GM21381 (cell line): ENCODE data around the gene CCT2.
"Not testable (repeated sequence)": the region's sequence is repeated elsewhere in the genome, so short reads cannot be mapped to it uniquely, and the experiment has no call there.

ENCODE experiments used
- ATAC-seq: cut with Tn5 transposase; IDR thresholded peaks from one replicate; pipeline ENCODE4 v1.9.1; 2021; ENCODE audit warnings: mild to moderate bottlenecking, moderate library complexity; ENCODE audit not compliant: unreplicated experiment

CCT2 gene

DNA sequence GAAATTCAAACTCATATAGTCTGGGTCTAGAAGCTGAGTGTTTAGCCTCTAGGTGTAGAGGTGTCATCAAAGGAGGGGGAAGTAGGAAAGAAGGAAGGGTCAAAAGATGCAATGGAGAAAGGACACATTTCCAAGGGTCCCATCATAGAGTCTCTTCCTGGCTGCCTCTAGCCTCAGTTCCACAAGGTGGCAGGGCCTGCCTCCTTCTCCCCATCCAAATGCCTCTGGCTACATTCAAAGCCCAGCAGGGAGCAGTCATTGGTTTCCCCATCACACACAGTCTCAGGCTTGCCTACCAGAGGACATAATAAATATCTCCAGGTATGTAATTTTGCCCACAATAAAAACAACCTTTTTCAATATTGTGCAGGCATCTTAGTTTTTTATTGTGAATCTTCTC, 2.1 kb upstream of the CCT2 start:
- ATAC-seq, result no peak

DNA sequence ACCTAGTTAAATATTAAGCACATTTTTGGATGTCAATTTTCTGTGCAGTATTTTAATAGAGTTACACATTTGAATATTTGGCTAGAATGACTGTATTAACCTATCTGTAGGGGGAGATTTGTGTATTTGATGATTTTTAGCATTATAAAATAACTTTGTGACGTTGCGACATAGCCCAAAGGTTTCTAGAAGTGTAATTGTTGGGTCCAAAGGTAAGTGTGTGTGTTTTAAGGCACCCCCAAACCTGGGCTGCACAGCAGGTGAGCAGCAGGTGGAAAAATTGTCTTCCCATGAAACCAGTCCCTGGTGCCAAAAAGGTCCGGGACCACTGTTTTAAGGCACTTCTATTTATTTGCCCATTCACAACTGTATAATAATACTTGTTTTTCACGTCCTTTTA, 3.3 kb downstream of the CCT2 start:
- ATAC-seq, result no peak

DNA sequence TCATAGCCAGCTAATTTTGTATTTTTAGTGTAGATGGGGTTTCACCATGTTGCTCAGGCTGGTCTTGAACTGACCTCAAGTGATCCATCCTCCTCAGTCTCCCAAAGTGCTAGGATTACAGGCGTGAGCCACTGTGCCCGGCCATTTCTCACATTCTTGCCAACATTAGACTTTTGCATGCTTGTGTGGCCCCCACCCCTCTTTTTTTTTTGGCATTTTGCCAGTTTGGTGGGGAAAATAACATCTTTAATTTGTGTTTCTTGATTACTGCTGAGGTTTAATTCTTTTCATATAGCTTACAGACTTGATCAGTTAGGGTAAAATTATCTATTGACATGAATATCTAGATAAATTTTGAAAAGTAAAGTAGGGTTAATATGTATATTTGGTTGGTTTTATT, 3.8 kb downstream of the CCT2 start:
- no peak for ATAC-seq

DNA sequence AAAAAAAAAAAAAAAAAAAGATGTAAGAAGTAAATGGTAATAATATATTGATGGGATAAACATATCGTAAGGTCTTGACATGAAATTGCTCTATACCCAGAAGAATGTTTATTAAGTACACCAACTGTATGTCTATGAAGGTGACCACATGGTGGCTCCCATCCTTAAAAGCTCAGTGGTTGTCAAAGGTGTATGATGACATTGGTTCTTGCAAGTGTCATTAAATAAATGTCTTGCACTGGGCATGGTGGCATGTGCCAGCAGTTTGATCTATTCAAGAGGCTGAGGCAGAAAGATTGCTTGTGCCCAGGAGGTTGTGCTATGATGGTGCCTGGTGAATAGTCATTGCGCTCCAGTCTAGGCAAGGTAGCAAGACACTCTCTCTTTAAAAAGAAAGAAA, 10.4 kb downstream of the CCT2 start:
- ATAC-seq, result no peak

DNA sequence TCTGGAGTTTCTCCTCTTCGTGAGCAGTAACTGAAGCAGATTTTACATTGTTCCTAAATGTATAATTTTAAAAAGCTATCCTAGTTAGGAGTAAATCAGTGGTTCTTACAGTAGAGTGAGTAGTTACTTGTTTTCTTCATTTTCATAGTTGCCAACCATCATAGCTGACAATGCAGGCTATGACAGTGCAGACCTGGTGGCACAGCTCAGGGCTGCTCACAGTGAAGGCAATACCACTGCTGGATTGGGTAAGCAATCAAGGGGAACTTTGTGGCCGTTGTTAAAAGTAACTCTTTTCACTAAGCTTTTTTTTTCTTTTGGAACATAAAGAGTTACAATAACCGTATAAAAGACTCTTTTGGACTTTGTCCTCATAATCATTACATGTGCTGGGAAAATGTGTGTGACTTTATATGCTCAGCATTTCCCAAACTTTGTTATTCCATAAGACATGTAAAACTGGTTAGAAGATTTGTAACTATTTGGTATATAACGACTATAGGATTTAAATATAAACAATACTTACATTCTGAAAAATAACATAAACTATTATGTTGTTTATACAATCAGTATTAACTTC, 13.0 kb downstream of the CCT2 start:
- no peak for ATAC-seq

DNA sequence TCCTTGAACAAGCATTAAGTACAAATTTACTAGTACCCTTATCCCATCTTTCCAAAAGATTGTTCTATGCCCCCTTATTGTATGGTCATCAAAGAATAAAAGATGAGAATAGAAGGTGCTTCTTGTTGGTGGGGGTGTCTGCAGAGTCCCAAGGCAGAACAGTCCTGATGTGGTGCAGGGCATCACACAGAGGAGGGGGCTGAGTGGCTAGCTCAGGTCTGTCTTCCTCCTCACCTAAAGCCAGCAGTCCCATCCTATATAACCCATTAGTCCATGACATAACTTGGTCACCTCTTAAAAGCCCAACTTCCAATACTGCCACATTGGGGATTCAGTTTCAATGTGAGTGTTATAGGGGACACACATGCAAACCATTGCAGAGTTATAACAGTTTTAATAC, 15.5 kb downstream of the CCT2 start:
- no peak for ATAC-seq

DNA sequence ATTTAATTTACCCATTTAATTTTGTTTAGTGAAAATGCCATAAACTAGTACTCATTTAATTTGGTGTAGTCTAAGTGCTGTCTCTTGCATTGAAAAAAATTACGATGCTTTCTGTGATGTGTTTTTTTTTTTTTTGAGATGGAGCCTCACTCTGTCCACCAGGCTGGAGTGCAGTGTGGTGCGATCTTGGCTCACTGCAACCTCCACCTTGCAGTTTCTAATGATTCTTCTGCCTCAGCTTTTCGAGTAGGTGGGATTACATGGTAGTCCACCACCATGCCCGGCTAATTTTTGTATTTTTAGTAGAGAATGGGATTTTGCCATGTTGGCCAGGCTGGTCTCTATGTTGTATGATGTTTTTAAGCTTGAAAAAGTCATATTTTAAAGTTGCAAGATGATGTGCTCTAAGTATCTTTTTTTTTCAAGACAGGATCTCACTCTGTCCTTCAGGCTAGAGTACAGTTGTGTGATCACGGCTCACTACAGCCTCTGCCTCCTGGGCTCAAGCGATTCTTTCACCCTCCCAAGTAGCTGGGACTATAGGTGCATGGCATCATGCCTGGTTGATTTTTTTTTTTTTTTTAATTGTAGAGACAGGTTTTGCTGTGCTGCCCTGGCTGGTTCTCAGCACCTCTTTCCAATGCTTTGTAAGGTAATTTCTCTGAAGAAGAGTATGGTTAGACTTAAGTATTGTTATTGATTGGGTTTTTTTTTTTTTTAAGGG, 16.9 kb downstream of the CCT2 start:
- ATAC-seq, result no peak

DNA sequence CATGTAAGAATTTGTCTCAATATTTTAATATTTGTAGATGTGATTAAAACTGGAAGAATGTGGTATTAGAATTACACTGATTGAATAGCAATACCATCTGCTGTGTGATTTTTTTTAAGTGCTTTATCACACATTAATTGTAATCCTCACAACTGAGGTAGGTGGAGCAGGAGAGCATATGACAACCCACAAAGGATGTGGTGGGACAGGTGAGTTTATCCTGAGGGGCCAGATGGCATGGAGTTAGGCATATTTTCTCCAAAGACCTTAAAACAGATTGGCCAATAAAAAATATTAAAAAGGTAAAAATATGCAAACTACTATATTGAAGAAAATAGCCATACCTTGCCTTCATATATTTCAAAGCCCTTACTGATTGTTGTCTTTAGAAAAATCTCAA, 17.7 kb downstream of the CCT2 start:
- no peak for ATAC-seq

DNA sequence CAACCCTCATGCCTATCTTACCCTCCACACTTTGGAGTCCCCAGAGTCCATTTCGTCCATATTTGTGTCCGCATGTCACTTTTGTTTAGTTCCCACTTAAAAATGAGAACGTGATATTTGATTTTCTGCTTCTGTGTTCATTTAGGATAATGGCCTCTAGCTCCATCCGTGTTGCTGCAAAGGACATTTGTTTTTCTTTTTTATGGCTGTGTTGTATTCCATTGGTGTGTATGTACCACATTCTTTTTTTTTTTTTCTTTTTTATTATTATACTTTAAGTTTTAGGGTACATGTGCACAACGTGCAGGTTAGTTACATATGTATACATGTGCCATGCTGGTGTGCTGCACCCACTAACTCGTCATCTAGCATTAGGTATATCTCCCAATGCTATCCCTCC, 18.3 kb downstream of the CCT2 start:
- ATAC-seq, result not testable (repeated sequence)

DNA sequence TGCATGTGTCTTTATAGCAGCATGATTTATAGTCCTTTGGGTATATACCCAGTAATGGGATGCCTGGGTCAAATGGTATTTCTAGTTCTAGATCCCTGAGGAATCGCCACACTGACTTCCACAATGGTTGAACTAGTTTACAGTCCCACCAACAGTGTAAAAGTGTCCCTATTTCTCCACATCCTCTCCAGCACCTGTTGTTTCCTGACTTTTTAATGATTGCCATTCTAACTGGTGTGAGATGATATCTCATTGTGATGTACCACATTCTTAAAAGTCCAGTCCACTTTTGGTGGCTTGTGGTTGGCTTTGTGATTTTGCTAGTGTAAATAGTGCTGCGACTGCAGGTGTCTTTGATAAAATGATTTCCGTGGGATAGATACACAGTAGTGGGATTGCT, 19.0 kb downstream of the CCT2 start:
- ATAC-seq, result not testable (repeated sequence)

DNA sequence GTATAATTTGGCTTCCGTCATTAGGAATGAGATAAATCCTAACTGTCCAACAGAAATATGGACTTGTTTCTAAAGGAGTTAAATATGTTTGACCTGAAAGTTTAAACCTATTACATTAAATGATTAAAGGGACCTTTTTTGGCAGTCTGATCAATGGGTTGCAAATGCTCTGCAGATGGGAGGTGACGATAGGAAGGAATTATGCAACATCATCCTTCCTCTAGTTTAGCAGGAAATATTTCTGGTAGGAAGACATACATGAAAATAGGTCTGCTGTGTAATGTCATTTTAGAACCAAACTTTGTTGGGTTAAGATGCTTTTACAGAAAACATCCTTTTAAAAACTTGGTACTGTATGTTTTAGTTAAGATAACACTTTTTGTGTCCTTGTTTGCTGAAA, 22.9 kb downstream of the CCT2 start:
- no peak for ATAC-seq

DNA sequence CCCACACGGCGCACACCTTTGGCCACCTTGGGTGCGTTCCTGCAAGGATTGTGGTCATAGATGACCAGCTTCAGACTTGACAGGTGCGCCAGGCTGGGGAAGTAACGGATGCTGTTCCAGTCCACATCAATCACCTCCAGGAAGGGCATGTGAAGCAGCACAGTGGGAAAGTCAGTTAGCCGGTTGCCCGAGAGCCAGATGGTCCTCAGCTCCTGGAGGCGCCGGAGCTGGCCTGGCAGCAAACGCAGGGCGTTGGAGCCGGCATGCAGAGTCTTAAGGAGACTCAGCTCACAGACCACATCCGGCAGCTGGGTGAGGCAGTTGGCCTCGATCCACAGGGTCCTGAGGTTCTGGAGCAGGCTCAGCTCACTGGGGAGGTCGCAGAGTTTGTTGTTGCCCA, 24.9 kb downstream of the CCT2 start:
- ATAC-seq, result no peak

DNA sequence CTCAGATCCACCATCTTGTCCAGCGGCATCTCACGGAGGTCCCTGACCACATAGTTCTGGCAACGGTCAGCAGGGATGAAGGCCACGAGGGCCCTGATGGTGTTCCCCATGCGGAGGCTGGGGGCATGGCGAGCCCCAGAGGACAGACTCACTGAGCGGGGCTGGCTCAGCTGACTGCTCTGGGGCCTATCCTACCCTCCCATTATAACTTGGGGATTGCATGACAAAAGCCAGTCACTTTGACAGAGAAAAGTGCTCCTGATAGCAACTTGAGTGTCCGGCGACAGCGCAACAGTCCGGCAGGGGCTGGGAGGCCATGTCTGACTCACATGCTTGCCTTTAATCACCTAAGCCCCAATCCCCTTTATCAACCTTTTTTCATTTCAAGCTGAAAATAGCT, 25.5 kb downstream of the CCT2 start, which contains the start of gene LRRC10:
Gene LRRC10, minus strand, starts transcription at position 179 of the 400 bp plus-strand sequence. Its CDS starts 69 bp downstream, at position 110.
- no peak for ATAC-seq

DNA sequence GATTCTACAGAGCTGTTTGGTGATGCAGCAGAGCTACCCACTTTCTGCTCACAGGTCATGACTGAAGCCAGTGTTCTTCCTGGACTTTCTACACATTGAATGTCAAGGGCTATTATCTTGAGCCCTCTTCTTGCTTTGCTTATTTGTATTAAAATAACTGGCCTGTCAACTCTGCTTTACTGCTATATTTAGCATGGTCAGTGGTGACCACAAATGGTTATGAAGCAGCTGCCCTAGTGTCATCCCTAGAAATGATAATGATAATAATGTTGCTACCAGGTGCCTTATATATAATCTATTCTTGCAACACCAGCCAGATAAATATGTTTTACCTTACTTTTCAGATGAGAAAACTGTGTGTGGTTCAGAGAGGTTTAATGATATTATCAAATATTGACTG, 28.1 kb downstream of the CCT2 start:
- no peak for ATAC-seq

DNA sequence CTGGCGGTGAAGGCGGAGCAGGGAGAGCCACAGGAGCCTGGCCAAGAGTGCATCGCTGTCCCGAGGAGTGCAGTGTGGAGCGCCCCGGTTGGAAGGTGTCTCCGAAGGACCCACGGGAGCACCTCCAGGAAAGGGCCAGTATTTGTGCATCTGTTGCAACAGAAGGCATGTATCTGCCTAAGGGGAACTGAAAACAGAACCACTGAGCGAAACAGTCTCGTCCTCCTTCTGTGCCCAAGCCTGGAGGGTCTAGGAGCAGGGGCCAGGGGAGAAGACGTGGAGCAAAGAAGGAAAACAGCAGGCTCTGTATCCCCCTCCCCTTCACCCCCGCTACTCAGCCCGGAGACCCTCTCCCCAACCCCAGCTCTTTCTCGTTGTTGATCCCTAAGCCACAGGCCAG, 30.8 kb downstream of the CCT2 start:
- no peak for ATAC-seq

DNA sequence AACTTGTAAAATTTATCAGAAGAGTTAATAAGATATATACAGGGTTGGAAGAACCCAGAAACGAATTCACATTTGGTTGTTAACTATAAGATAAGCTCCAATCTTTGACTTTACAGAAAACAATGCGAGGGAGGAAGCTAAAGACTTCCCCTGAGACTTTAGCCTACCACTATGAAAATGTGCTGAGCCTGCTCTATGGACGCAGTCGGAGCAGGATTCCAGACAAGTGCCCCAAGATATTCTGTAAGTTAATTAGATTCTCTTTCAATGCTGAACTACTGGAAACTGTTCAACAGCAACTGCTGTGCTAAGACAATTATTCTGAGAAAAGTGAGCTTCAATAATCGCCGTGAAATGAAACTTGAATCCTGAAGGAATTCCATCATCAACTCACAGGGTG, 33.8 kb downstream of the CCT2 start:
- no peak for ATAC-seq

DNA sequence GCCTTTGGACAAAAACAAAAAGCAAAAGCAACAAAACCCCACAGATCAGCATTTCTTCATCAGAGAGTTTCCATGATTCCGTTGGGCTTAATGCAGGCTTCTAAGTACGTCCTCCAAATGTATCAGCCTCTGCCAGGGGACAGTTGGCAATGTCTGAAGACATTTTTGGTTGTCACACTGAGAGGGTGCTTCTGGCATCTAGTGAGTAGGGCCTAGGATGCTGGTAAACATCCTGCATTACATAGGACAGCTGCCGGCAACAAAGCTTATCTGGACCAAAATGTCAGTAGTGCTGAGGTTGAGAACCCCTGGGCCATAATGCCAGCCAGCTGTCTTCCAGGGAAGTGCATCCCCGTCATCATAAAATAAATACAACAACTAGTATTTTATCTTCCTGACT, 34.8 kb downstream of the CCT2 start:
- no peak for ATAC-seq

DNA sequence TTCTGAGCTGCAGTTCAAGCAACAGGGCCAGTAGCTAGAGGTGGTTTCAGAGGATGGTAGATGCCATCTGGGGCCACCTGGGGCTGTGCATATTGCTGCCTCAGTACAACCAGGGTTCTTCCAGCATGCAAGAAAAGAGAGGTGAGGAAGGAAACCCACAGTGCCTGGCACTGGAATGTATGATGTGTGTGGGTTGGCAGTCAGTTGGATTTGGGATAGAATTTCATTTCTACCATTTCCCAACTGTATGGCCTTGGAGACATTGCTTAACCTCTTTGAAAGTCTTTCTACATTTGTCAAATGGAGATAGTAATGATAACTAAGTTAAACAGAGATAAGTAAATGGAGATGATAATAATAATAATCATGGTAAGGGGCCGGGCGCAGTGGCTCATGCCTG, 35.7 kb downstream of the CCT2 start:
- ATAC-seq, result no peak

DNA sequence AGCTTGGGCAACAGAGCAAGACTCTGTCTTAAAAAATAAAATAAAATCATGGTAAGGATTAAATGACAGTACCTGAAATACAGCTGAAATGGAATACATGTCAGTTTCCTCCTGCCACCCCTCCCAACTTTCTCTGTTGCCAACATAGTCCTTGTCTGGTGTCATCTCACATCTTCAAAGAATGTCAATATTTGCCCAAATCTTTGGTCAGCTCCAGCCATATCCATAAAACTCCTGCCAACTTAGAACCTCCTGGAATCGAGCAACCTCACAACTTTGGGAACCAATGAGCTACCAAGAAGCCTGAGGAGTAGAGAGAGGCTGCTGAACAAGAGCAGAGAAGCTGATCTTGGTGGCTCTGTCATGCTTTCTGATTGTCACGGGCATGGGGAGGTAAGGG, 36.3 kb downstream of the CCT2 start:
- no peak for ATAC-seq

DNA sequence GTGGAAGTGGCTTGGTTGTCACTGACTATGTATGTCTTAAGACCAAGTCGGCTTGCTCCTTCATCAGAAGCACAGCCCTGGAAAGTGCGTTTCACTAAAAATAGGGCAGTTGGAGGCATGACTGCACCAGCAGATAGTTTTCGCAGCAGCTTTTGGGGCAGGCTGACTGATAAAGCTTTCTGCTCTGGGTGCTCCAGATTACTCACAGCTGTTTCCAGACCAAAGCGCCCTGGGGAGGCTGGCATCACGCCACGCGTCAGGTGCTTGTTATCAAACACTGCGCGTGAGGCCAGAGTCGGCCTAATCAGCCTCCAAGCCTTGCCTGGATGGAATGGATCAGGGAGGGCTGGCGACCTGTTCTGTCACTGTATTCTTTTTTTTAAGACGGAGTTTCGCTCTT, 38.7 kb downstream of the CCT2 start:
- ATAC-seq, result no peak

DNA sequence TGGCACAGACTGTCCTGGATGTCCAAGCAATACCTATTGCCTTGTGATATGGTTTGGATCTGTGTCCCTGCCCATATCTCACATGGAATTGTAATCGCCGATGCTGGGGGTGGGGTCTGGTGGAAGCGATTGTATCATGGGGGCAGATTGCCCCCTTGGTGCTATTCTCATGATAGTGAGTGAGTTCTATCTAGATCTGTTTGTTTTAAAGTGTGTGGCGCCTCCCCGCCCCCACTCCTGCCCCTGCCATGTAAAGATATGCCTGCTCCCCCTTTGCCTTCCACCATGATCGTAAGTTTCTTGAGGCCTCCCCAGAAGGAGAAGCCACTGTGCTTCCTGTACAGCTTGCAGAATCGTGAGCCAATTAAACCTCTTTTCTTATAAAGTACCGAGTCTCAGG, 42.2 kb downstream of the CCT2 start:
- ATAC-seq, result no peak

DNA sequence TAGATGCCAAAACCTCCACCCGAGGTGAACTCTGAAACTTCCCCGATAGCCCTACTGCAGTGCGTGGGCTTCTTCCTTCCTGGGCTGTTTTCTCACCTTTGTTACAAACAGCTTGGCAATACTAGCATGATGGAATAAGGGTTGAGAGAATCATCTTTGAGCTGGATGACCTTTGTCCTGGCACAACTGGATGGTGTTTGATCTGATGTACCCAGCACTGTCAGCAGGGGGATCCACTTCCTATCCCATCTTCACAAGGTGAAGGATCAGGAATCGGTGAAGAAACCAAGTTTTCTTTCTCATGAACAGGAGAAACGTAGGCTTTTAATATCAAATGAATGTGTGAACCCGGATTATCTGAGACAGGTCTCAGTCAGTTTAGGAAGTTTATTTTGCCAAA, 44.9 kb downstream of the CCT2 start:
- ATAC-seq, result no peak

DNA sequence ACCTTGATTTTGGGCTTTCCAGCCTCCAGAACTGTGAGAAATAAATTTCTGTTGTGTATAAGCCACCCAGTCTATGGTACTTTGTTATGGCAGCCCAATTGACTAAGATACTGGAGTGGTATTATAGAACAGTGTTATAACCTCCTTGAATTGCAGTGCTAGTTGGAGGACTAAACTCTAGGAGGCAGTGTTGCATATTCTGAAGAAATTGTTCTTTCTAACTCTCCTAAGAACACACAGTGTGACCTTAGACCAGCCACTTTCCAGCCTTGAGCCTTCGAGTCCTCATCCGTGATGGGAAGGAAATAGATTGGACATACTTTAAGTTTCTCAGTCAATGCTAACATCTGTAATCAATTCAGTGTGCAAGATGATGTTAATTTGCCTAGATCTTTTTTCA, 47.8 kb downstream of the CCT2 start:
- no peak for ATAC-seq
